ENCODE data around the gene NT5DC3.

- TF ChIP-seq POLR2A (IDR thresholded peaks at IDR 0.05) = no peak
- TF ChIP-seq, protein P1, sequence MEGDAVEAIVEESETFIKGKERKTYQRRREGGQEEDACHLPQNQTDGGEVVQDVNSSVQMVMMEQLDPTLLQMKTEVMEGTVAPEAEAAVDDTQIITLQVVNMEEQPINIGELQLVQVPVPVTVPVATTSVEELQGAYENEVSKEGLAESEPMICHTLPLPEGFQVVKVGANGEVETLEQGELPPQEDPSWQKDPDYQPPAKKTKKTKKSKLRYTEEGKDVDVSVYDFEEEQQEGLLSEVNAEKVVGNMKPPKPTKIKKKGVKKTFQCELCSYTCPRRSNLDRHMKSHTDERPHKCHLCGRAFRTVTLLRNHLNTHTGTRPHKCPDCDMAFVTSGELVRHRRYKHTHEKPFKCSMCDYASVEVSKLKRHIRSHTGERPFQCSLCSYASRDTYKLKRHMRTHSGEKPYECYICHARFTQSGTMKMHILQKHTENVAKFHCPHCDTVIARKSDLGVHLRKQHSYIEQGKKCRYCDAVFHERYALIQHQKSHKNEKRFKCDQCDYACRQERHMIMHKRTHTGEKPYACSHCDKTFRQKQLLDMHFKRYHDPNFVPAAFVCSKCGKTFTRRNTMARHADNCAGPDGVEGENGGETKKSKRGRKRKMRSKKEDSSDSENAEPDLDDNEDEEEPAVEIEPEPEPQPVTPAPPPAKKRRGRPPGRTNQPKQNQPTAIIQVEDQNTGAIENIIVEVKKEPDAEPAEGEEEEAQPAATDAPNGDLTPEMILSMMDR (IDR thresholded peaks at IDR 0.05) = no peak
These were observed 60.0 kb downstream of the NT5DC3 start for GRCh38 chr12:103780992-103781391.
